Activated T-cell treated with anti-CD3 and anti-CD28 coated beads for 48 hours (primary cell): ENCODE results near the gene ELL3.
"Not testable (repeated sequence)": the region's sequence is repeated elsewhere in the genome, so short reads cannot be mapped to it uniquely, and the experiment has no call there.

Experiments
- DNase-seq: peaks from one replicate; pipeline ENCODE4 v3.0.0-alpha.2; 2020; ENCODE audit warnings: low read depth

The ELL3 gene, protein sequence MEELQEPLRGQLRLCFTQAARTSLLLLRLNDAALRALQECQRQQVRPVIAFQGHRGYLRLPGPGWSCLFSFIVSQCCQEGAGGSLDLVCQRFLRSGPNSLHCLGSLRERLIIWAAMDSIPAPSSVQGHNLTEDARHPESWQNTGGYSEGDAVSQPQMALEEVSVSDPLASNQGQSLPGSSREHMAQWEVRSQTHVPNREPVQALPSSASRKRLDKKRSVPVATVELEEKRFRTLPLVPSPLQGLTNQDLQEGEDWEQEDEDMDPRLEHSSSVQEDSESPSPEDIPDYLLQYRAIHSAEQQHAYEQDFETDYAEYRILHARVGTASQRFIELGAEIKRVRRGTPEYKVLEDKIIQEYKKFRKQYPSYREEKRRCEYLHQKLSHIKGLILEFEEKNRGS

DNA sequence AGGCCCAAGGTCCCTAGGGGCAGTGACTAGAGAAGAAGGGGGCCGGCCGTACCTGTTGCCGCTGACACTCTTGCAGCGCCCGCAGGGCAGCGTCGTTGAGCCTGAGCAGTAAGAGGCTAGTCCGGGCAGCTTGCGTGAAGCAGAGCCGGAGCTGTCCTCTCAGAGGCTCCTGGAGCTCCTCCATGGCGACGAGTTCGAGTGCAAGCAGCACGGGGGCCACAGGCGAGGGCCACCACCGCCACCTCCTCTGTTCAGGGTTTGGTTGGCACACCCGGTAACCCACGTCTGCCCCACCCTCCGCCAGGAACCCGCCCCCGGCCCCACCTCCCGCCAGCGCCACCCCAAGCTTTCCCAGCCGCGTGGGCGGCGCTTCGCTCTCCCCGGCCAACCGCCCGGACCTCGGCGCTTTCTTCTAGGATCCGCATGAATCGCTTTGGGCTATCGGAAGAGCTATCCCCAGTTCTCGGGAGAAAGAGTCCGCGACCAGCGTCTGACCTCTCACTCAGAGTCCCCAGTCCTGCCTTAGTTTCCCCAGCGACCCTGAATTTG lies at the start of gene ELL3:
Gene ELL3, minus strand, starts transcription at position 249 of the 549 bp plus-strand sequence. Its CDS starts 65 bp downstream, at position 184.
- peak; percentile 76 for DNase-seq

GRCh38 chr15:43826029-43826507 lies 49.3 kb upstream of the ELL3 start:
- no peak for DNase-seq

- DNase-seq: not testable (repeated sequence)
Observed at GRCh38 chr15:43825305-43825704, 48.5 kb upstream of the ELL3 start.

- DNase-seq: peak; percentile 85
Observed at GRCh38 chr15:43824302-43825246, 47.8 kb upstream of the ELL3 start, which contains the start of gene MFAP1. TSS of gene MFAP1 (minus strand) at chr15:43824690. CDS start at chr15:43824569, 121 bp downstream.

- no peak for DNase-seq
Observed at GRCh38 chr15:43821505-43821904, 44.7 kb upstream of the ELL3 start.

DNA sequence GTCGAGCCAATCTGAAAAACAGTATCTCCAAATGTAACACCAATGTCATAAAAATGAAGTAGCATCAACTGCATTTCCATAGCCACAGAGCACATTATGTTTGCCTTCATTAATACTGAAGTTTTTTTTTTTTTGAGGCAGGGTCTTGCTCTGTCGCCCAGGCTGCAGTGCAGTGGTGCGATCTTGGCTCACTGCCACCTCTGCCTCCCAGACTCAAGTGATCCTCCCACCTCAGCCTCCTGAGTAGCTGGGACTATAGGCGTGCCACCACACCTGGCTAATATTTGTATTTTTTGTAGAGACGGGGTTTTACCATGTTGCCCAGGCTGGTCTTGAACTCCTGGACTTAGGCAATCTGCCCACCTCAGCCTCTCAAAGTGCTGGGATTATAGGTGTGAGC lies 38.3 kb upstream of the ELL3 start:
- not testable (repeated sequence) for DNase-seq

- no peak for DNase-seq
Observed at GRCh38 chr15:43808960-43809678, 32.4 kb upstream of the ELL3 start.

GRCh38 chr15:43808435-43808950 lies 31.7 kb upstream of the ELL3 start:
- DNase-seq: no peak

GRCh38 chr15:43802676-43803075 lies 25.9 kb upstream of the ELL3 start:
- DNase-seq: not testable (repeated sequence)

DNA sequence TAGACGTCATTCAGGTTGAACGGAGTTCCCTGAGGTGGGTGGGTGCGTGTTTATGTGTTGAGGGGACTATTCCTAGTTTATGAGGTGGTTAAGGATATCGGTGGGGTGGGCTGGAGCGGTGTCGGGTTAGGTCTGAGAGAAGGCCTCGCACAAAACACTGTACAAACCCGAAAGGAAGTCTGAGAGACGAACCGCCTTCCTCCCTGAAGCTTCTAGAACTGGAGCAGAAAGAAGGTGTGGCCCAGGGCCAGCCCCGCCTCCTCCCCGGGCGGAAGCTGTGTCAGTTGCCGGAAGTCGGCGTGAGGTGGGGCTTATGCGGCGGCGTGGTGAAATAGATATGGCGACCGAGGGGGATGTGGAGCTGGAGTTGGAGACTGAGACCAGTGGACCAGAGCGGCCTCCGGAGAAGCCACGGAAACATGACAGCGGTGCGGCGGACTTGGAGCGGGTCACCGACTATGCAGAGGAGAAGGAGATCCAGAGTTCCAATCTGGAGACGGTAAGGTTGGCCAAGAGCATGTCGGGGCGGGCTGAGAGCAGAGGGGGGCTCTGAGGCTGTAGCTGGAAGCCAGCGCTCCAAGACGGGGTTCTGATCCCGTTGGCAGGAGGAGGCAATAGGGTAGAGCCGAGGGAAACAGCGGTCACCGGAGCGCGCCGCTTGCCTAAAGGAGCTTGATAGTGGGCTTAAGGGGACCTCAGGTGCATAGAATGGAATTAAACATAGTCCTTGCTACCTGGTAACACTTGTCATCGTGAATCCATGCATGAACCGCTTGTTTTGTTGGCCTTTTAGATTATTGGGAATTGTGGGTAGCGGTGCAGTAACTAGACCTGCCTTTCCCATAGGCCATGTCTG lies 23.7 kb upstream of the ELL3 start, which contains the start of gene HYPK:
Gene HYPK, plus strand, starts transcription at position 314 of the 856 bp plus-strand sequence. Its CDS starts 24 bp downstream, at position 338.
- peak; percentile 87 for DNase-seq

DNA sequence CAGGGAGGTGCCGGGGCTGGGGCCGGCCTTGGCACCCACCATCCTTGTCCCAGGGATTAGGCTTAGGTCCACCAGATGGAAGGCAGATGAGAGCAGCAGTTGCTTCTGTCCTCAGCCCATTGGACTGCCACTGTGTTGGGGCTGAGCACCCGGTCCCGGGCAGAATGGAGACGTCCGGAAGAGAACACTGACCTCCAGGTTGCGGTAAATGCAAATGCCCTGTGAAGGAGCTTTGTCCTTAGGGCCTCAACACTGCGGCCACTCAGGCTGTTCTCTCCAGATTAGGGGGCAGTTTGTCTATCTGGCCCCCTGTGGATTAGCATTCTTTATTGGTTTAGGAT lies 23.1 kb upstream of the ELL3 start, which contains the start of gene SERINC4:
Gene SERINC4, minus strand, starts transcription at position 276 of the 341 bp plus-strand sequence. Its CDS starts 234 bp downstream, at position 42.
- DNase-seq: no peak

- no peak for DNase-seq
Observed at GRCh38 chr15:43799209-43799944, 22.6 kb upstream of the ELL3 start.

GRCh38 chr15:43796566-43796965 lies 19.8 kb upstream of the ELL3 start:
- no peak for DNase-seq

GRCh38 chr15:43795997-43796396 lies 19.2 kb upstream of the ELL3 start:
- DNase-seq: no peak

DNA sequence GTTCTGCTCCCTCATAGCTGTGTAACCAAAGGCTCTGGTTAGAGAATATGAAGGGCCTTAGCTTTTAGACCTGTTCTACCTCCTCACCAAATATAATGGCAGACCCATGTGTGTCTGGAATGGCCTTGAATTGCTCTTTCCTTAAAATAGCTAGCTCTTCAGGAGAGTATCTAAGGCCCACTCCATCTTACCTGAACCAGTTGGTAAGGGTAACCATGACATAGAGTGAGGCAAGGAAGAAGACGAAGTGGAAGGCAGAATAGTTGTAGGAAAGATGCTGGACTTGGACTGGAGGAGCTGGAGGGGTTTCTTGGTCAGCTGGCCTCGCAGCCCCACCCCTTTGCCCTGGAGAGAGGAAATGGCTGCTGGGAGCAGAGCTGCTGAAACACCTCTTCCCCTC lies 18.4 kb upstream of the ELL3 start:
- DNase-seq: no peak

DNA sequence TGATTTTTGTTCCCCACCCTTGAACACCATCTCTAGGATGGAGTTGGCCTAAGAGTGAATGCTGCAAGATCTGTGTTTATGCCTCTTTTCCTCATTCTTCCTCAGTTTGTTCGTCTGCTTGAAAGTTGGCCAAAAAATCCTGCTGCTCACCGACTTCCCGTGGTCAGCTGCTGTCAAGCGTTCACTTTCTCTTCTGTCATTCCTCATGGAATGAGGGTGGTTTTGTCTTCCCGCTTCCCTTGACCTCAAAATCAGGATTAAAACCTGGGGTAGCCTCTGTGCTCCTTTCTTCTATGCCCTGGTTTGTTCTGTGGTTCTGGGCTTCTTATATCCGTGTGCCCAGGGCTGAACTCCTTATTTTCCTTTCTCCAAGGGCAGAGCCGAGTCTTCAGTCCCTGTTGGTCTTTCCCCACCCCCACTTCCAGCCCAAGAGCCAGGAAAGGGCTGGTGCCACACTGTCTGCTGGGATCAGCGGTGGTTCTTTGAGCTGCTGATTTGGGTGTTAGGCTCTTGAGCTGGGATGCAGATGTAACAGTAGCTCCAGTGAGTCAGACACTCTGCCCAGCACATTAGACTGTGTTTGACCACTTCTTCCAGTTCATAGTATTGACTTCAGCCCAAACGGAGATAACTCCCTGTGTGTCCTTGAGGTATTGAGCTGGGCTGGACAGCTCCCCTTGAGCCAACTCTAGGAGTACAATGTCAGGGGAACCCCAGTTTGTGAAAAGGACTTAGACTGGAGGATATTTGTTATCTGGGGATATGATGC lies 17.7 kb upstream of the ELL3 start:
- DNase-seq: no peak

DNA sequence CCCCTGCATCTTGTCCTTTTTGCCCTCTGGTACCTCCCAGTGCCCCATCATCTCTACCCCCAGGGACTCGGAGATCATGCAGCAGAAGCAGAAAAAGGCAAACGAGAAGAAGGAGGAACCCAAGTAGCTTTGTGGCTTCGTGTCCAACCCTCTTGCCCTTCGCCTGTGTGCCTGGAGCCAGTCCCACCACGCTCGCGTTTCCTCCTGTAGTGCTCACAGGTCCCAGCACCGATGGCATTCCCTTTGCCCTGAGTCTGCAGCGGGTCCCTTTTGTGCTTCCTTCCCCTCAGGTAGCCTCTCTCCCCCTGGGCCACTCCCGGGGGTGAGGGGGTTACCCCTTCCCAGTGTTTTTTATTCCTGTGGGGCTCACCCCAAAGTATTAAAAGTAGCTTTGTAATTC lies 16.9 kb upstream of the ELL3 start:
- DNase-seq: no peak

- no peak for DNase-seq
Observed at GRCh38 chr15:43792761-43793476, 16.2 kb upstream of the ELL3 start.
